HL-60 (cell line): ENCODE measurements around the gene POLG2.

Source experiments
- DNase-seq, 2 experiments: peaks; one replicate each; pipeline ENCODE4 v3.0.0-alpha.2; 2010 to 2020; ENCODE audit warnings: low read depth in 1 of 2, low spot score in 1 of 2
- H3K27ac ChIP-seq: fragments of 250-450 bp; sonication (Bioruptor Pico); replicated peaks from 2 replicates; pipeline ENCODE4 v1.5.1; 2020; ENCODE audit warnings: mild to moderate bottlenecking, moderate library complexity
- H3K27me3 ChIP-seq: fragments of 250-450 bp; sonication (Bioruptor Pico); 2 replicates; pipeline ENCODE4 v1.5.1; 2021; ENCODE audit warnings: mild to moderate bottlenecking, moderate library complexity; ENCODE audit not compliant: insufficient read depth, poor library complexity, severe bottlenecking
- H3K4me3 ChIP-seq: replicated peaks from 2 replicates; pipeline ENCODE4 v1.5.1; 2011; ENCODE audit warnings: mild to moderate bottlenecking, control low read depth, low read length; ENCODE audit not compliant: insufficient read depth
- GABPA ChIP-seq: IDR thresholded peaks from 2 replicates; pipeline ENCODE4 v1.6.1; 2012; ENCODE audit warnings: low read depth
- POLR2AphosphoS5 ChIP-seq: IDR thresholded peaks from 2 replicates; pipeline ENCODE4 v1.6.1; 2012; ENCODE audit warnings: low read depth
- SPI1 ChIP-seq: IDR thresholded peaks from 2 replicates; pipeline ENCODE4 v1.6.1; 2012; ENCODE audit warnings: low read depth, mild to moderate bottlenecking, borderline replicate concordance
- TF ChIP-seq, protein P1 (sequence below): IDR thresholded peaks from 2 replicates; pipeline ENCODE4 v1.6.1; 2012; ENCODE audit warnings: low read depth; ENCODE audit not compliant: insufficient replicate concordance
- TF ChIP-seq, protein P2 (sequence below): IDR thresholded peaks from one replicate; pipeline ENCODE4 v1.5.1; 2011; ENCODE audit warnings: low read length, control low read depth, inconsistent platforms; ENCODE audit not compliant: insufficient read depth

POLG2 gene

DNA sequence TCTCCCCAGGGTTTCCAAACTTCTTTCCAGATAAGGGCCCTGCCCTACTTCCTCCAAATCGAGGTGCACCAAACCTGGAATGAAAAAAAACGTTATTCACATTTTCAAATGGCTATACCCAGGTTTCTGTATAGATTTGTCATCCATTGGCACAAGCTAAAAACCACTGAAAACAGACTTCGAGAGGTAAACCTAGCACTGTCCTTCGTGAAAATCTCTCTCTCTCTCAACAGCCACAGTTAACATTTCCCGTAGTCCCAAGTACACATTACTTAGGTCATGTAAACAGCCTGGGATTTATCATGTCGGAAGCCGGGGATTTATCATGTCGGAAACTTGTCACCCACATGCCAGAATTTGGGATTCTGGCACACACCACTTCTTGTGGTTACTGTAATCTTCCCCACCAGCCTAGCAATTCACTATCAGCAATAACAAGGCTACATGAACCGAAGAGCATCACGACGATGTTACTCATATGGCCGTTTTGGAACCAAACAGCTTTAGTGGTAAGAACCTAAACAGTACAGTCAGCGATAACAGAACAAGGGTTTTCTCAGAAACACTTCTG lies 8.0 kb upstream of the POLG2 start:
- 0 out of 2 replicates have a peak, but pooled peaks have one; percentile 5 for TF ChIP-seq GABPA
- TF ChIP-seq, protein P1, sequence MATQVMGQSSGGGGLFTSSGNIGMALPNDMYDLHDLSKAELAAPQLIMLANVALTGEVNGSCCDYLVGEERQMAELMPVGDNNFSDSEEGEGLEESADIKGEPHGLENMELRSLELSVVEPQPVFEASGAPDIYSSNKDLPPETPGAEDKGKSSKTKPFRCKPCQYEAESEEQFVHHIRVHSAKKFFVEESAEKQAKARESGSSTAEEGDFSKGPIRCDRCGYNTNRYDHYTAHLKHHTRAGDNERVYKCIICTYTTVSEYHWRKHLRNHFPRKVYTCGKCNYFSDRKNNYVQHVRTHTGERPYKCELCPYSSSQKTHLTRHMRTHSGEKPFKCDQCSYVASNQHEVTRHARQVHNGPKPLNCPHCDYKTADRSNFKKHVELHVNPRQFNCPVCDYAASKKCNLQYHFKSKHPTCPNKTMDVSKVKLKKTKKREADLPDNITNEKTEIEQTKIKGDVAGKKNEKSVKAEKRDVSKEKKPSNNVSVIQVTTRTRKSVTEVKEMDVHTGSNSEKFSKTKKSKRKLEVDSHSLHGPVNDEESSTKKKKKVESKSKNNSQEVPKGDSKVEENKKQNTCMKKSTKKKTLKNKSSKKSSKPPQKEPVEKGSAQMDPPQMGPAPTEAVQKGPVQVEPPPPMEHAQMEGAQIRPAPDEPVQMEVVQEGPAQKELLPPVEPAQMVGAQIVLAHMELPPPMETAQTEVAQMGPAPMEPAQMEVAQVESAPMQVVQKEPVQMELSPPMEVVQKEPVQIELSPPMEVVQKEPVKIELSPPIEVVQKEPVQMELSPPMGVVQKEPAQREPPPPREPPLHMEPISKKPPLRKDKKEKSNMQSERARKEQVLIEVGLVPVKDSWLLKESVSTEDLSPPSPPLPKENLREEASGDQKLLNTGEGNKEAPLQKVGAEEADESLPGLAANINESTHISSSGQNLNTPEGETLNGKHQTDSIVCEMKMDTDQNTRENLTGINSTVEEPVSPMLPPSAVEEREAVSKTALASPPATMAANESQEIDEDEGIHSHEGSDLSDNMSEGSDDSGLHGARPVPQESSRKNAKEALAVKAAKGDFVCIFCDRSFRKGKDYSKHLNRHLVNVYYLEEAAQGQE = no peak
- peak overlapping the region; percentile 91 for H3K4me3 ChIP-seq
- peak in 1 of 2 experiments; percentile 34 for DNase-seq

DNA sequence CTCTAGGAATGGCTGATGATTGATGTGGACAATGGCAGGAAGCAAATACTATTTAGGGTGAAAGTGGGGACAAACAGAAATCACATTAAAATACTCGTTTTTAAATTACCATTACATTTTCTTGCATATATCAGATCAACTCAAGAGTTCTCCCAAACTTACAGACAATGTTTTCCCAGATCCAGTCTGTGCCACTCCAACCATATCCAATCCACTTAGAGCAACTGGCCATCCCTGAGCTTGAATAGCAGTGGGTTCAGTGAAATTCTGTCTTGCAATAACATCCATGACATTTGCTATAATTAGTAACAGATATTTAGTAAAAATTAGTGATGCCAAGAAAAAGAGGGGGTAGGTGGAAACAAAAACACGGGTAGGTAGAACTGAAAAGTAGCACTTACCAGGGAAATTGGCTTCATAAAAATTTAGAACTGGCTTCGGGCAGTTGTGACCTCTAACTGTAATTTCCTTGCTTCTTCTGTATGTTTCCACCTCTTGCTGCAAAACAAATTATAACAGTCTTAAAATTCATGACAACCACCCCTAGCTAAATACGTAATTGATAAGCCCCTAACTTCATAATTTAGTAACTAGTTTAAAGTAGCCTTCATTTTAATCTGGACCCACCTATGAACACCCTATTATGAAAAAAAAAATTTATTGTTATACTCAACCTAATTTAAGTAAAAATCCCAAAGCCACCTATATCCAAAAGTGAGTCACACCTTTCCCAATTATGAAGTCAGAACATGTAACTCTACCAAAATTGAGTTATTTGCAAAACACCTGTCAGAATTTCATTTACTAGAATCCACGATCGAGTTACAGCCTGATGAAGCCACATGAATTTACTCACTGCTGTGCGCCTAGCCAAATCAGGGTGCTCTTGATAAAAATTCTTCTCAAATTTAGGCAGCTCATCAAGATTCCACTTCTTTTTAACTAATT lies 7.2 kb upstream of the POLG2 start:
- no peak for TF ChIP-seq SPI1
- TF ChIP-seq GABPA = no peak
- TF ChIP-seq, protein P1 = no peak
- no peak for TF ChIP-seq POLR2AphosphoS5
- TF ChIP-seq, protein P2, sequence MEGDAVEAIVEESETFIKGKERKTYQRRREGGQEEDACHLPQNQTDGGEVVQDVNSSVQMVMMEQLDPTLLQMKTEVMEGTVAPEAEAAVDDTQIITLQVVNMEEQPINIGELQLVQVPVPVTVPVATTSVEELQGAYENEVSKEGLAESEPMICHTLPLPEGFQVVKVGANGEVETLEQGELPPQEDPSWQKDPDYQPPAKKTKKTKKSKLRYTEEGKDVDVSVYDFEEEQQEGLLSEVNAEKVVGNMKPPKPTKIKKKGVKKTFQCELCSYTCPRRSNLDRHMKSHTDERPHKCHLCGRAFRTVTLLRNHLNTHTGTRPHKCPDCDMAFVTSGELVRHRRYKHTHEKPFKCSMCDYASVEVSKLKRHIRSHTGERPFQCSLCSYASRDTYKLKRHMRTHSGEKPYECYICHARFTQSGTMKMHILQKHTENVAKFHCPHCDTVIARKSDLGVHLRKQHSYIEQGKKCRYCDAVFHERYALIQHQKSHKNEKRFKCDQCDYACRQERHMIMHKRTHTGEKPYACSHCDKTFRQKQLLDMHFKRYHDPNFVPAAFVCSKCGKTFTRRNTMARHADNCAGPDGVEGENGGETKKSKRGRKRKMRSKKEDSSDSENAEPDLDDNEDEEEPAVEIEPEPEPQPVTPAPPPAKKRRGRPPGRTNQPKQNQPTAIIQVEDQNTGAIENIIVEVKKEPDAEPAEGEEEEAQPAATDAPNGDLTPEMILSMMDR = no peak
- H3K27ac ChIP-seq = peak overlapping the region; percentile 98
- H3K4me3 ChIP-seq = peak overlapping the region; percentile 91
- no peaks in the 10 kb centered on the region for H3K27me3 ChIP-seq
- DNase-seq = peak in 1 of 2 experiments; percentile 20

More for the DNA sequence above, 8.0 kb upstream of the POLG2 start:
- Histone ChIP-seq H3K27ac (peak overlapping the region; percentile 98), H3K27me3 (no peaks in the 10 kb centered on the region)

DNA sequence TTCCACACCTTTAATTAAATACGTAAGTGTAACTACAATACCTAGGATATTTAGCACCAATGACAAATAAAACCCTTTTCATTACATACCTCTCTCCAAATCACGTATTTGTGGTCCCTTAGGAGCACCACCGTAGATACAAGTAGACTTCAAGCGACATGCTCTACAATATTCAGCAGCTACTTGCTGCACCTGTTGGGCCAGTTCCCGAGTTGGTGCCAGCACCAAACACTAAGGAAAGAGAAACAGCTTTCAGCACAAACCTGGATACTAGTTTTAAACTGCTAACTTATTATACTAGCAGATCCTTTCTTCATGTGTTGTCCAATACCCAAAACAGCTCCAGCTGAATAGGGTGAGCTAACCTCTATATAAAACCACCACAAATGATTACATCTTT lies 6.5 kb upstream of the POLG2 start:
- H3K27me3 ChIP-seq = no peaks in the 10 kb centered on the region
- H3K4me3 ChIP-seq = no peak overlapping the region
- peak in 1 of 2 experiments; percentile 38 for DNase-seq
- TF ChIP-seq, protein P2 = no peak
- TF ChIP-seq GABPA = no peak
- TF ChIP-seq POLR2AphosphoS5 = no peak
- no peak for TF ChIP-seq SPI1
- TF ChIP-seq, protein P1 = no peak
- H3K27ac ChIP-seq = no peak overlapping the region
